HG03575 (cell line): ENCODE data around the gene DUX4.
A peak's percentile ranks its signal among the peaks of the same experiment; 100 is the strongest.
"Not testable (repeated sequence)": the region's sequence is repeated elsewhere in the genome, so short reads cannot be mapped to it uniquely, and the experiment has no call there.

ENCODE experiments used
- ATAC-seq: cut with Tn5 transposase; IDR thresholded peaks from one replicate; pipeline ENCODE4 v1.9.1; 2021; ENCODE audit not compliant: unreplicated experiment, insufficient number of reproducible peaks, low FRiP score; ENCODE audit errors: extremely low read depth

The DUX4 gene

GRCh38 chr4:190173428-190173827, at the start of gene DUX4:
Gene DUX4, plus strand, starts transcription at chr4:190173774. Its CDS starts 0 bp downstream, at chr4:190173774.
- not testable (repeated sequence) for ATAC-seq

GRCh38 chr4:190175436-190175835, 1.9 kb downstream of the DUX4 start:
- ATAC-seq: not testable (repeated sequence)

GRCh38 chr4:190177727-190178605, 4.4 kb downstream of the DUX4 start:
- not testable (repeated sequence) for ATAC-seq

GRCh38 chr4:190178606-190178990, 5.0 kb downstream of the DUX4 start:
- not testable (repeated sequence) for ATAC-seq

GRCh38 chr4:190179030-190179739, 5.6 kb downstream of the DUX4 start:
- ATAC-seq: peak; percentile 38

- not testable (repeated sequence) for ATAC-seq
Measured at GRCh38 chr4:190179740-190180094, 6.1 kb downstream of the DUX4 start.

GRCh38 chr4:190180947-190181346, 7.4 kb downstream of the DUX4 start:
- ATAC-seq: not testable (repeated sequence)

GRCh38 chr4:190181481-190182100, 8.0 kb downstream of the DUX4 start:
- not testable (repeated sequence) for ATAC-seq

GRCh38 chr4:190203510-190203909, 29.9 kb downstream of the DUX4 start:
- not testable (repeated sequence) for ATAC-seq
